HCEC 1CT (cell line): ENCODE results near the gene HS3ST5.
A peak's percentile ranks its signal among the peaks of the same experiment; 100 is the strongest.
"Not testable (repeated sequence)": the region's sequence is repeated elsewhere in the genome, so short reads cannot be mapped to it uniquely, and the experiment has no call there.

Source experiments
- DNase-seq: peaks from one replicate; pipeline ENCODE4 v3.0.0-alpha.2; 2017

HS3ST5 gene

DNA sequence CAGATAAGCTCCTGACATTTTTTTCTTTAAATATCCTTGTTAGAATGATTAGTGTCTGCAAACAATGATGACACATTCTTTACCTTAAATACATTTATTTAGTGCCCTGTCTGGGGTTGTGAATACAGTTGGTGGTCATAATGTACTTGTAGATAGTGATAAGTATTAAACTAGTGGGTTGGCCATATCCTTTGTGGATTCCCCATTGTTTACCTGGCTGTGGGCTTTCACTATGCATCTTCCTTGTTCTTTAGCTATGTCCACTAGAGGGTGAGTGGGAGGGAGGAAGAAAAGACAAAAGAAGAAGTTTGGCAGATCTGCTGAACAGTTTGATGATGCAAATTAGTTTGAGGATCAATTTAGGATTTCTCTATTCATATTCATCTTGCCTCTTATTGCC lies 15.7 kb downstream of the HS3ST5 start:
- no peak for DNase-seq

GRCh38 chr6:114323784-114324183 lies 19.0 kb downstream of the HS3ST5 start:
- no peak for DNase-seq

DNA sequence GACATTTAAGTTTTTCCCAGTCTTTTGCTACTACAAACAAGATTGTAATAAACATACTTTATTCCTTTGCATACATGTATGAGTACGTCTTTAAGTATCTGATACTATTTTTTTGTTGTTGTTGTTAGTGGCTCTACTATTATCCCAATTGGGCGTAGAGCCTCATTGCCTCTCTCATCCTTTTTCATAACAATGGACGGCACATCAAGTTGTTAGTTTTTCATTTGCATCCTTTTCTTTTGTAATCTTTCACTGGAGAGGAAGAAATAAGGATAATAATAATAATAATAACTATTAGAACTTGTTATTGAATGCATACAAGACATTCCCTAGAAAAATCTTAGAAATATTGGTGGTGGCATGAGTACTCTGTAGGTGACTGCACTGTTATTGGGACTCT lies 23.1 kb downstream of the HS3ST5 start:
- no peak for DNase-seq

GRCh38 chr6:114315831-114316595 lies 26.8 kb downstream of the HS3ST5 start:
- no peak for DNase-seq

DNA sequence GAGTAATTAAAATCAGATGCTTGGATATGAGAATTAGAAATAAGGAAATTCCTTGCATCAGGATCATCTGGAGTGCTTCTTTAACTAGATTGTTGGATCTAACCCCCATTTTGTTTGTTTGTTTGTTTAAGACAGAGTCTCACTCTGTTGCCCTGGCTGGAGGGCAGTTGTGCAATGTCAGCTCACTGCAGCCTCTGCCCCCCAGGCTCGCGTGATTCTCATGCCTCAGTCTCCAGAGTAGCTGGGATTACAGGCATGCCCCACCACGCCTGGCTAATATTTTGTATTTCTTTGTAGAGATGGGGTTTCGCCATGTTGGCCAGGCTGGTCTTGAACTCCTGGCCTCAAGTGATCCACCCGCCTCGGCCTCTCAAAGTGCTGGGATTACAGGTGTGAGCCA lies 29.0 kb downstream of the HS3ST5 start:
- not testable (repeated sequence) for DNase-seq

- no peak for DNase-seq
Observed at GRCh38 chr6:114312931-114313330, 29.9 kb downstream of the HS3ST5 start.

- DNase-seq: no peak
Observed at GRCh38 chr6:114310053-114310452, 32.8 kb downstream of the HS3ST5 start.

DNA sequence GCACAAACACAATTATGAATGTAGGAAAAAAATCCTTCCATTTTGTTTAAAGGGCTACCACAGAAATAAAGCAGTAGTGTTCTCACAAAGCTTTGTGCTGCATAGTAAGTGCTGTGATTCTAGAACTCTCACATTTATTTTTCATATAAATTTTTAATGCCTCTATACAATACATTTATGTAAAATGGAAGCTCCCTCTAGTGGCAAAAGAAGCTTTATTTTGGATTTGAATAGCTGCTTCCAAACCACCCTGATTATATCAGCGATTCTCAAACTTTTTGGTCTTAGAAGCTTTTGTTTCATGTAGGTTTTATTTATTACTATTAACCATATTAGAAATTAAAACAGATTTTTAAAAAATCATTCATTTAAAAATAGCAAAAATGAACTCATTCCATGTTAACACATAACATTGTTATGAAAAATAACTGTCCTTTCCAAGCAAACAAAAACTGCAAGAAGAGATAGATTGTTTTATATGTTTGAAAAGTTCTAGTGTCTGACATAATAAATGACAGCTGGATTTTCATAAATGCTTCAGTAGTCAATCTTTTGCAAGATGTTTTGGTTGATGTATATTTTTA lies 38.4 kb downstream of the HS3ST5 start:
- peak; percentile 4 for DNase-seq

DNA sequence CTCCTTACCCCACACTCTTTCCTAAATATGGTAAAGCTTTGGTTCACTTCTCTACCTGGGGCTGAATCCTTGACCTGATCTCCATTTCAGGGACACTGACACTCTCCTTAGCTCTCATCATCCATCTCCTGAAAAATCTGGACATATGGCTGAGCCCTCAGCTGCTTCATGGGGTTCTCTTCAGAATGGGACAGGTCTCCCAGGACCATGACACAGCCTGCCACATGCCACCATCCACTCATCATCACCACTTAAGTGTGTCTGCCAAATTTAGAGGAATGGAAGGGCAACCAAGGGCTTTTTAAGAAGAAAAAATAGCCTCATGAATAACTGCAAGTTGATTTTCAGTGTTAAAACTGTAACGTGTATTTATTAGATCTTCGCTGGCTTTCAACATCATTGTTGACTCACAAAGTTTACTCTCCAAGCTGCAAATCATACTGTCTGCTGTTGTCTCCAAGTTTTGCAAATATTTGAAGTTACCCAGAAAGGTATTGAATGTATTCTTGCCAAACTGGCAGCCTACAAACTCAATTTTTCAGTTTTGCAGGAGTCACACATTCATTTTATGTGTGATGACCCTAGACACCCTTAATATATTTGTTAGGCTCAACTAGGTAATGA lies 41.1 kb downstream of the HS3ST5 start:
- DNase-seq: no peak

GRCh38 chr6:114297135-114297534 lies 45.7 kb downstream of the HS3ST5 start:
- DNase-seq: no peak

GRCh38 chr6:114292431-114292830 lies 50.4 kb downstream of the HS3ST5 start:
- DNase-seq: no peak

DNA sequence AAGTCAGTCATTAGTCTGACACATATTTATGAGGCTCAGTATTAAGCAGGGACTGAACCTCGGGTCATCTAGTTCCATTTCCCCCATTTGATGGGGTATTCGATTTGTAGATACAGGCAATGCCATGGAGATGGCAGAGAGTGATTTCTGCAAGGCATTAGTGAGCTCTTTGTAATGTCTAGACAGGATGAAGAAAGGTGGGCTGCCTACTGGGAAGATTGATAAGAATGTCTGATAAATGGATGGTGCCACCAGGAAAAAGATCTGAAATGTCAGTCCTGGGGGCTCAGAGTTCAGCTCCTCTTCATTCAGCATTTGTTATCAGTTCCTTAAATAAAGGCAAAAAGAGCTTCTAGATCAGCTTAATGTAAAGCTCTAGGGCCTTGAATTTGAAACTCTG lies 51.4 kb downstream of the HS3ST5 start:
- no peak for DNase-seq

DNA sequence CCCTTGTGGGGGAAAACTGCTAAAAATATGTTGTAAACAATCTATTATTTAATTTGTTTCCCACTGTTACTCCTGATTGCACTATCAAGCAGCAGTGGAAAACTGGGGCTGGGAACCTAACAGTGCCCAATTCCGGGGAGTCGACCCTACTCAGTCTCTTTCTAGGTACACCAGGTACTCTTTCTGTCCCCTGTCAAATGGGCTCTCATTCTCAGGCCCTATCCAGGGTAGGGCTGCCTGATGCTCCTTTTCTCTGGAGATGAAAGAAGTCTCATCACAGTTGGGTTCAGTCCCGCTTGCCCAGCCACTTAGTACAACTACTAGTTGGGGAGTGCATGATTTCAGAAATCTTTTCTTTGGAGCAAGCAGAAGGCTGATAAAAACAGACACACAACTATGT lies 52.0 kb downstream of the HS3ST5 start:
- no peak for DNase-seq

- DNase-seq: no peak
Observed at GRCh38 chr6:114288701-114289495, 53.9 kb downstream of the HS3ST5 start.

GRCh38 chr6:114287461-114287860 lies 55.4 kb downstream of the HS3ST5 start:
- no peak for DNase-seq

DNA sequence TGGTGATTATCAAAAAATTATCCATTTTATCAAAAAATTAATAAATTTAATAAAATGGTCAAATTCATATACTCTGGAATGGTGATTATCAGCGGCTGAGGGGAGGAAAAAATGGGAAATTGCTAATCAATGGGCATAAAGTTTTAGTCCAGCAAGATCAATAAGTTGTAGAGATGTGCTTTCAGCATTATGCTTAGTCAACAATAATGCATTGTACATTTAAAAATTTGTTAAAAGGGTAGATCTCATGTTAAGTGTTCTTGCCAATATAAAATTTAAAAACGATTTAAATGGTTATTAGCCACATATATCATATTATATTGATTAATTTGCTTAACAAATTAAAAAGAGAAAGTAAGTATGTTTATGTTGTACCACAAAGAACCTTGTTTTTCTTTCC lies 56.6 kb downstream of the HS3ST5 start:
- DNase-seq: no peak

- DNase-seq: no peak
Observed at GRCh38 chr6:114284281-114284680, 58.5 kb downstream of the HS3ST5 start.

DNA sequence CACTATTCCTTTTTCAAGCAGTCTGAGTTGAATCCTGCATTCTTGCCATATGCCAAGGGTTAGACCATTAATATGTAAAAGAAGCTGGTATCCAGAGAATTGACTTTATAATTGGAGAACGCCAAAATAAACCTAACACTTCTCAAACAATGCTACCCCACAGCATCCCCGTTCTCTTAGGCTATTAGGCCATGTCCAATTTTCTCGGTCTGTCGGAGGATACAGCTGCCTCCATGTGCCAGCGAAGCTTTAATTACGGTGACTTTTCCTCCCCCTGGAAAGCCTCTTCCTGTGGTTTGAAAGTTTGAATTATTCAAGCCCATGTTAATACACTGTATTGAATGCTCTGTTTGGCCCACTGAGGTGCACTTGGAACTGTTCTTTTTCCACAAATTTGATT lies 60.5 kb downstream of the HS3ST5 start:
- no peak for DNase-seq

DNA sequence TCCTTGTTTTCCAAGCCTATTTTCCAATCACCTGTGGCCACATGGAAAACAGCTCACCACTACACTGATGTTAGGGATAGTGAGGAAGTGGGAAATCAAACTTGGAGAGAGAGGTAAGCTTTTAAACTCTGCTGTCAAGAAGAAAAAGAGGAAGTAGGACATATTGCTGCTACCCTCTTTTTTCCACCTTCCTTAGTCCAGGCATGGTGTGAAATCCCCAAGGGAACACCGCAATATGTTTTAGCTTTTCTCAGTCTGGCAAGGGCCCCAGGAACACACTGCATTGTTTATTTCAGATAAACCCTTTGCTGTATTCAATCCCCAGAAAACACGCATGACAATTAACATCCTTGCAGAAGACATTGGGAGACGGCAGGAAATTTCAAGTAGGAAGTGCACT lies 61.3 kb downstream of the HS3ST5 start:
- DNase-seq: no peak

- no peak for DNase-seq
Observed at GRCh38 chr6:114280239-114280982, 62.4 kb downstream of the HS3ST5 start.

DNA sequence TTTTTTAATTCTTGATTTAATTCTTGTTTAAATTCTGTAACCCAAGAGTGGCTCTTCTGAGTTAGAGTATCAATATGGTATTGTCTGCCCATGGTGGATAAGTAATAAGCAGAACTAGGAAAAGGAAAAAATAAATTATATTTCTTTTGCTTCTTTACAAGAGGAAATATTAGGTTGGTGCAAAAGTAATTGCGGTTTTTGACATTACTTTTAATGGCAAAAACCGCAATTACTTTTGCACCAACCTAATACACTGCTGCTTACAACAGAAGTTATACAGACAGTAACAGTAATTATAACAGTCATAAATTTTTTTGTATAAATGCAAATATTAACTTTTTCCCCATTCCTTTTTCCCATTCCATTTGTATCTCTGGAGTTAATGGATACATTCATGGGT lies 65.6 kb downstream of the HS3ST5 start:
- DNase-seq: no peak

DNA sequence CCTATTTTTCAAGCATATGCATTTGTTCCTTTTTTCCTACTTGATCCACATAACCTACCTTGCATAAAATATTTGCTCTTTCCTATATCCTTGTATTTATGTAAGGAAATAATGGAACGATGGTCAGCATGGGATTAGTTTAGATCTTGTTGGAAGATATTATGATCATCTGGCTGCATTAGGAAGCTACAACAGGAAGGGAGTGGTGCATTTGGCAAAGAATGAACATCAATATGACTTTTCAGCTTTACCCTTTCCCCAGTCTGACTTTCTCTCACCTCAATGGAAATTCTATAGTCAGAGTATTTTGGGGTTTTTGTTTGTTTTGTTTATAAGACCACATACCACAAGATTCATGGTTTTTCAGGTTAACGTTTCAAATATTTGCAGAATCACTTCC lies 66.0 kb downstream of the HS3ST5 start:
- DNase-seq: no peak

- no peak for DNase-seq
Observed at GRCh38 chr6:114274836-114275235, 68.0 kb downstream of the HS3ST5 start.
